ENCODE results near the gene SNRK. TPM values are rescaled to one million over a fixed set of nuclear protein-coding genes. Genes with fewer than 3 reads are reported as not detected.

Gene SNRK
- total RNA-seq, 1 experiment from 2014 or later = 14.4 TPM

DNA sequence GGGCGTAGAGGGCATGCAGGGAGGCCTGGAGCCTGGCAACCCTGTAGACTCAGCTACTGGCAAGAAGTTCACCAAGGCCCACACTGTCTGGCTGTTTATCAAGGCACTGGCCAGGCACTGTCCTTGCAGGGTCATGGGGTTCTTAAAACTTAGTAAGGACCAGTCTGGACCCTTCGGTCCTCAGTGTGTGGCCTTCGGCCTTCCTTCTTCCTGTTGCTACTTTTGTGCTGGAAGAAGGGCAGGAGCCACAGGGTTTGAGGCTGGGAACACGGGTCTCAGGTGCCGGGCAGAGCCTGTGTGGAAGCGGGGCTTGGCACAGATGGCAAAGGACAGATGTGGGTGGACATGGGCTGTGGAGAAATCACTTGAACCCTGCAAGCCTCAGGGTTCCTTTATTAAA, 76.6 kb downstream of the SNRK start:
- CTCF ChIA-PET = no interaction called here

DNA sequence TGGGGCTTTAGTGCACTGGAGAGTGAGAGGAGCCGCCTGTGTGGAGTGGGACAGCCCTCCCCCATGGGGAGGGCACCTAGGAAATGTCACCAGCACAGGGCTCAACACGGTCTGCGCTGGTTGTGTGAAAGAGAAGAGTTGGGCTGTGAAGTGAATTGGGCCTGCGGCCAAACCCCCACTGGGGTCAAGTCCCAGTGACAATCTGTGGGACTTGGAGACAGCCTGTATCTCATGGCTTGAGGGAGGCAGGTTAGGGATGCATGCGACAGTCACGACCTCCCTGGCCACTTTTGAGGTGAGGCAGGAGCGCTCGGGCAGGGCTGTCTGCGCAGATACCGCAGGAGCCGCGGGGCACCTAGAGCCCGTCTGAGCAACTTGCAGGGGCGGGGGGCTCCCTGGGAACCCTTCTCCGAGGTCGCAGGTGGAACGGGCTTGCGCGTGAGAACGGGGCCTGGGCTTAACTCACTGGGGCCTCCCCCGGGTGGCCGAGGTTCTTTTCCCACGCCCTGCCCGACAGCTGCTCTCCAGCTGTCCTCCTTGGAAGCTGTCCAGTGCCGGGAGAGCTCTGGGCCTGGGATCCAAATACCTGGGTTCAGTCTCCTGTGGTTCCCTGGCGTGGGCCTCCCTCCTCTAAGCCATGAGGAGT, 77.4 kb downstream of the SNRK start:
- ChIA-PET POLR2A (ENCODE audit: unreplicated experiment) (no interaction called here), CTCF (no interaction called here)
- H3K27ac ChIP-seq = no peak overlapping the region
- H4K20me1 ChIP-seq (ENCODE audit: insufficient read depth) = no peaks in the 10 kb centered on the region
- H3K4me2 ChIP-seq = no peak overlapping the region
- H3K4me3 ChIP-seq = no peak overlapping the region
- H3K79me2 ChIP-seq (ENCODE audit: low read depth) = no peaks in the 10 kb centered on the region
- H3K9me3 ChIP-seq (ENCODE audit: insufficient read depth, low read depth) = no peaks in the 10 kb centered on the region
- no TSS peak for BruUV-seq (replicated peaks)
- DNase-seq = no peak
- H3K27me3 ChIP-seq (ENCODE audit: insufficient read depth, low read depth) = no peaks in the 10 kb centered on the region
- H3K36me3 ChIP-seq (ENCODE audit: low read depth) = no peaks in the 10 kb centered on the region
- intact Hi-C loops (cut with micrococcal nuclease; ENCODE audit: unreplicated experiment) = no loop called here
- no peak for TF ChIP-seq EZH2 (IDR thresholded peaks at IDR 0.05; ENCODE audit: low read depth)
- no peak for TF ChIP-seq CTCF (conservative IDR thresholded peaks at IDR 0.05)
- H3K4me1 ChIP-seq (replicated peaks; ENCODE audit: insufficient read depth) = no peaks in the 10 kb centered on the region
- no peaks in the 10 kb centered on the region for H3F3A ChIP-seq (ENCODE audit: insufficient read depth, low read depth)
- H2AFZ ChIP-seq = no peak overlapping the region
- H3K9me2 ChIP-seq (ENCODE audit: insufficient read depth) = no peaks in the 10 kb centered on the region

More for the DNA sequence above, 76.6 kb downstream of the SNRK start:
- H3K9me3 ChIP-seq (ENCODE audit: insufficient read depth, low read depth) = no peaks in the 10 kb centered on the region
- H3K4me3 ChIP-seq = no peak overlapping the region
- H3K27ac ChIP-seq = no peak overlapping the region
- H3K4me2 ChIP-seq = no peak overlapping the region
- H3K79me2 ChIP-seq (ENCODE audit: low read depth) = no peaks in the 10 kb centered on the region
- no peak for DNase-seq
- H3K9me2 ChIP-seq (ENCODE audit: insufficient read depth) = no peaks in the 10 kb centered on the region
- H3F3A ChIP-seq (ENCODE audit: insufficient read depth, low read depth) = no peaks in the 10 kb centered on the region
- no peak overlapping the region for H2AFZ ChIP-seq
- TF ChIP-seq CTCF (conservative IDR thresholded peaks at IDR 0.05) (no peak), EZH2 (IDR thresholded peaks at IDR 0.05; ENCODE audit: low read depth) (no peak)
- POLR2A ChIA-PET (ENCODE audit: unreplicated experiment) = no interaction called here
- no peaks in the 10 kb centered on the region for H3K36me3 ChIP-seq (ENCODE audit: low read depth)
- no TSS peak for BruUV-seq (replicated peaks)
- no peaks in the 10 kb centered on the region for H3K27me3 ChIP-seq (ENCODE audit: insufficient read depth, low read depth)
- H3K4me1 ChIP-seq (replicated peaks; ENCODE audit: insufficient read depth) = no peaks in the 10 kb centered on the region
- intact Hi-C loops (cut with micrococcal nuclease; ENCODE audit: unreplicated experiment) = no loop called here
- H4K20me1 ChIP-seq (ENCODE audit: insufficient read depth) = no peaks in the 10 kb centered on the region

- H3K4me3 ChIP-seq = no peak overlapping the region
- no peak overlapping the region for H3K27ac ChIP-seq
- POLR2A ChIA-PET (ENCODE audit: unreplicated experiment) = no interaction called here
- no TSS peak for BruUV-seq (replicated peaks)
- no peak for TF ChIP-seq EZH2 (IDR thresholded peaks at IDR 0.05; ENCODE audit: low read depth)
- no peak for TF ChIP-seq CTCF (conservative IDR thresholded peaks at IDR 0.05)
- no peaks in the 10 kb centered on the region for H3K9me2 ChIP-seq (ENCODE audit: insufficient read depth)
- no peaks in the 10 kb centered on the region for H3F3A ChIP-seq (ENCODE audit: insufficient read depth, low read depth)
- no peak for DNase-seq
- CTCF ChIA-PET = no interaction called here
- no peaks in the 10 kb centered on the region for H3K27me3 ChIP-seq (ENCODE audit: insufficient read depth, low read depth)
- no peaks in the 10 kb centered on the region for H3K36me3 ChIP-seq (ENCODE audit: low read depth)
- intact Hi-C loops (cut with micrococcal nuclease; ENCODE audit: unreplicated experiment) = no loop called here
- H3K79me2 ChIP-seq (ENCODE audit: low read depth) = no peaks in the 10 kb centered on the region
- H3K4me2 ChIP-seq = no peak overlapping the region
- no peaks in the 10 kb centered on the region for H3K9me3 ChIP-seq (ENCODE audit: insufficient read depth, low read depth)
- H3K4me1 ChIP-seq (replicated peaks; ENCODE audit: insufficient read depth) = no peaks in the 10 kb centered on the region
- no peak overlapping the region for H2AFZ ChIP-seq
- H4K20me1 ChIP-seq (ENCODE audit: insufficient read depth) = no peaks in the 10 kb centered on the region
Measured at GRCh38 chr3:43364494-43364893, 78.2 kb downstream of the SNRK start.
